GM12873 (cell line): ENCODE measurements around the gene CNOT6.

Experiments used
- CTCF ChIP-seq: IDR thresholded peaks from 2 replicates; pipeline ENCODE4 v1.5.1; 2012; ENCODE audit warnings: low read depth, mild to moderate bottlenecking, moderate library complexity, low read length, control low read depth; ENCODE audit not compliant: insufficient read depth; ENCODE audit errors: missing control alignments

Gene CNOT6

GRCh38 chr5:180495991-180496741 lies 2.0 kb downstream of the CNOT6 start:
- no peak for TF ChIP-seq CTCF

DNA sequence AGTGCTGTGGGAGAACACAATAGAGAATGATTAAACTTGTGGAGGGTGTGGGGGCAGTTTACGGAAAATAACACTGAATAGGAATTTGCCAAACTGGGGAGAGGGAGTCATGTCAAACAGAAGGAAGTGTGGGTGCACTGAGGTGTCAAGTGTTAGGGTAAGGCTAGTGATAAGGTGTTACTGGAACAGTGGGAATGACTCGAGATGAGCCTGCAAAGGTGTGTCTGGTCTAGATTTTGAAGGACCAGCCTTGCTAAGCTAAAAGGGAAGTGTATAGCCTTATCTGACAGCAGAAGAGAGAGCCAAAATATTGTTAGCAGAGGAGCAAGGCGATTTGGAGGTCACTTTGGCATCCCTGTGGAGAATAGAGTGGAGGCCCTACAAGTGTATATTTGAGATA lies 4.2 kb downstream of the CNOT6 start:
- no peak for TF ChIP-seq CTCF

DNA sequence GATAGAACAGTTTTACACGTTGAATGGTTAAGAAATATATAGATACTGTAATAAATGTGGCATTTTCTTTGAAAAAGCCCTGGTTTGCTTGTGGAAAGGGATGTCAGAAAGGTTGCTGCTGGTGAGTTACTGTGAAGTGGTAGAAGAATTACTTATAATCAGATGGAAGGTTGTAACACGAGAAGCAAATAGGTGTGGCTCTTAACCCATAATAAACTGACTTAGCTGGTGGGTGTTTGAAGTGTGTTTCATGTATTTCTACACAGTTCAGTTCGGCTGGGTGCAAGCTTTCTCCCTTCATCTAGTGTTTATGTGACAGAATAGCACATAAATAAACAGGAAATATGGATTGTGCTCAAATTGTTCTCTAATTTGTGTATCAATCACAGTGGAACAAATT lies 5.5 kb downstream of the CNOT6 start:
- TF ChIP-seq CTCF: no peak

DNA sequence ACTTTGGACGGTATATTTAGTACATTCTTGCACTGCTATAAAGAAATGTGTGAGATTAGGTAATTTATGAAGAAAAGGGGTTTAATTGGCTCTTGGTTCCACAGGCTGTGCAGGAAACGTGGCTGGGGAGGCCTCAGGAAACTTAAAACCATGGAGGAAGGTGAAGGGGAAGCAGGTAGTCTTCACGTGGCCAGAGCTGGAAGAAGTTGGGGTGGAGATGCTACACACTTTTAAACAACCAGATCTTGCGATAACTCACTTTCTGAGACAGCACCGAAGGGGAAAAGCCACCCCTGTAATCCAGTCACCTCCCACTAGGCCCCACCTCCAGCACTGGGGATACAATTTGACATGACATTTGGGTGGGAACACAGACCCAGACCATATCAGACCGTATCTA lies 13.5 kb downstream of the CNOT6 start:
- TF ChIP-seq CTCF: no peak

DNA sequence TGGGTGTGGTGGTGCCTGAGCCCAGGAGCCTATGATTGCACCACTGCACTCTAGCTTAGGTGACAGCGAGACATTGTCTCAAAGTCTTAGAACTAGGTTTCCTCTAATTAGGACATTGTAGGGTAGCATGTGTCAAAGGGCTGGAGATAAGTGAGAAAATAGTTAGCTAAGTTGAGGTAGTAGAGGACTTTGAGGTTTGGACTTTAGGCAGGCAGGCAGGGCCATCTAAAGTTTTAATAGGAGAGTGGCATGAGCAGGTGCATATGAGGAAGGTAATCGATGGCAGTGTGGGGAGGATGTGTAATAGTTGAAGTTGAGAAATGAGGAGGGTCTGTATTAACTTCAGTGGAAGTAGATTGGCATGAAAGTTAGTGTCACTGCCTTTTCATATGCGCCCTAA lies 21.1 kb downstream of the CNOT6 start:
- no peak for TF ChIP-seq CTCF

- TF ChIP-seq CTCF: no peak
These were observed 22.3 kb downstream of the CNOT6 start for GRCh38 chr5:180516440-180516839.

DNA sequence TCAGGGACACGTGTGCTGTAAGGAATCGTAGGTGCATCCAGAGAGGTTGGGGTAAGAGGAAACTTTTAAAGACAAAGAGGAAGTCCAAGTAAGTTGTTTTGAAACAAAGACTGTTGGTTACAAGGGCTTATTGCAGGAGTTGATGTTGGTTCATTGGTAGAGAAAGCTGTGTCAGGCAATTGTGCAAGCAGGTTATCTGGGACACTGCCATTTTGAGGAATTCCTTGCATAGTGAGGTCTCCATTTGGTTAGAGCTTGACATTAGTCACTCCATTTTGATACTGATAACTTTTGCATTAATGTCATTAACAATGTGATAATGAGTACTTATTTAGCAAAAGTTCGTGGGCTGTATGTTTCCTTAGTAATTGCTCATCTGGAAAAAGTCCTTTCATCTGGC lies 24.9 kb downstream of the CNOT6 start:
- no peak for TF ChIP-seq CTCF
